CD4-positive, alpha-beta T cell (primary cell): ENCODE results near the gene ALDH18A1. TPM values are rescaled to one million over a fixed set of nuclear protein-coding genes. Genes with fewer than 3 reads are reported as not detected.

Source experiments
- ATAC-seq: fragments of 200-7000 bp; cut with Tn5 transposase; one replicate; pipeline ENCODE4 v1.10.0; 2022; ENCODE audit warnings: mild to moderate bottlenecking; ENCODE audit not compliant: poor library complexity
- CTCF ChIA-PET: fragments of 350-600 bp; sonication (Branson Sonifier 250); formaldehyde crosslinking; loops from one replicate; lab custom pipeline; 2021; ENCODE audit warnings: antibody characterized with exemption, inconsistent platforms; lab: Charles Lee
- POLR2A ChIA-PET: fragments of 350-600 bp; sonication (Branson Sonifier 250); formaldehyde crosslinking; loops from one replicate; lab custom pipeline; 2021; ENCODE audit warnings: antibody characterized with exemption, inconsistent platforms; lab: Charles Lee
- DNase-seq, 14 experiments: peaks; one replicate each; pipeline ENCODE4 v3.0.0-alpha.2; 2013 to 2020; ENCODE audit warnings: mixed read lengths in 2 of 14
- H3K27ac ChIP-seq, 2 donors: one replicate each; pipeline versions ENCODE4 v1.5.1 to v1.7.0; 2013; ENCODE audit warnings: low read length in 2 of 2, low read depth in 1 of 2, mild to moderate bottlenecking in 1 of 2
- H3K27me3 ChIP-seq, 2 experiments: 1 replicate in 1 of 2; 2 replicates in 1 of 2; pipeline versions ENCODE4 v1.6.1 to v1.7.0; 2013; ENCODE audit warnings: low read length in 2 of 2, control low read depth in 1 of 2, mild to moderate bottlenecking in 1 of 2, moderate library complexity in 1 of 2; ENCODE audit not compliant: insufficient read depth in 2 of 2, control insufficient read depth in 1 of 2
- H3K36me3 ChIP-seq: one replicate; pipeline ENCODE4 v1.6.1; 2013; ENCODE audit warnings: low read length, control low read depth; ENCODE audit not compliant: insufficient read depth
- H3K4me1 ChIP-seq: one replicate; pipeline ENCODE4 v1.6.1; 2013; ENCODE audit warnings: low read length, control low read depth; ENCODE audit not compliant: insufficient read depth
- H3K4me3 ChIP-seq: one replicate; pipeline ENCODE4 v1.5.1; 2013; ENCODE audit warnings: mild to moderate bottlenecking, low read length, moderate library complexity
- H3K9me3 ChIP-seq, 2 experiments: 1 replicate in 1 of 2; 2 replicates in 1 of 2; pipeline versions ENCODE4 v1.6.1 to v1.7.0; 2013; ENCODE audit warnings: low read length in 2 of 2, mild to moderate bottlenecking in 2 of 2, control low read depth in 1 of 2, moderate library complexity in 1 of 2; ENCODE audit not compliant: control insufficient read depth in 1 of 2, insufficient read depth in 1 of 2
- H3K27ac Mint-ChIP-seq: one replicate; pipeline ENCODE4 v1.8.0; 2020; ENCODE audit warnings: mixed read lengths
- H3K27me3 Mint-ChIP-seq: one replicate; pipeline ENCODE4 v1.8.0; 2021; ENCODE audit warnings: mixed read lengths
- H3K36me3 Mint-ChIP-seq: one replicate; pipeline ENCODE4 v1.8.0; 2021; ENCODE audit warnings: low read depth, mixed read lengths
- H3K4me1 Mint-ChIP-seq: one replicate; pipeline ENCODE4 v1.8.0; 2021; ENCODE audit warnings: low read depth, mixed read lengths
- H3K4me3 Mint-ChIP-seq: one replicate; pipeline ENCODE4 v1.8.0; 2020; ENCODE audit warnings: mild to moderate bottlenecking, mixed read lengths
- H3K9me3 Mint-ChIP-seq: one replicate; pipeline ENCODE4 v1.8.0; 2020; ENCODE audit warnings: mixed read lengths
- CTCF ChIP-seq: fragments of 200-600 bp; IDR thresholded peaks from one replicate; pipeline ENCODE4 v1.8.0; 2022; ENCODE audit warnings: antibody characterized with exemption, mild to moderate bottlenecking
- intact Hi-C, 2 experiments: fragments of 100-400 bp; cut with DNase I in 1 of 2; cut with micrococcal nuclease in 1 of 2; formaldehyde crosslinking; loops; one replicate each; pipeline versions ENCODE4 v1.15.1 to v1.9.0; 2023 to 2025; cut with DNase I, micrococcal nuclease
- total RNA-seq, 174 experiments: library from RNA in 2 of 174; stranded (reverse) in 2 of 174; gene quantifications; one replicate each; pipeline ENCODE4 v1.2.3 and lab custom pipeline; 2021 to 2026

The ALDH18A1 gene
- total RNA-seq, 2 experiments from 2014 or later = 9.6 to 12.6 TPM

- Histone ChIP-seq H3K36me3 (no peaks in the 10 kb centered on the region), H3K9me3 (no peaks in the 10 kb centered on the region), H3K27me3 (peaks cover 0 to 3% of the 10 kb centered on the region in 2 experiments), H3K4me3 (peak within 1 kb of the TSS; percentile 96), H3K4me1 (peaks cover 14% of the 10 kb centered on the region), H3K27ac (no peak within 1 kb of the TSS)
- Mint-ChIP-seq H3K9me3 (no peaks in the 10 kb centered on the region), H3K4me3 (peak within 1 kb of the TSS; percentile 100), H3K36me3 (peaks cover 4% of the 10 kb centered on the region), H3K27ac (peak within 1 kb of the TSS; percentile 72), H3K27me3 (no peaks in the 10 kb centered on the region), H3K4me1 (peaks cover 16% of the 10 kb centered on the region)
- DNase-seq (peak; percentile 64 to 95 (median 80)), ATAC-seq (peak; percentile 98)
- intact Hi-C loops = loop anchor here in 1 of 2 experiments (5.0 kb wide), 2 partner anchors 96 to 571 kb away; partner anchors contain the start of genes ALDH18A1 and ZNF518A
- TF ChIP-seq CTCF = no peak
- ChIA-PET POLR2A (interaction anchor here (0.7 kb wide), 1 partner anchor 132 kb away, joined by 4 read pairs; the partner anchor contains the start of gene TCTN3), CTCF (no interaction called here)
Observed at GRCh38 chr10:95561177-95561863, 95.2 kb downstream of the ALDH18A1 start, which contains the start of gene SORBS1. TSS of gene SORBS1 (minus strand) at chr10:95561371. CDS start at chr10:95441135, 120,236 bp downstream.

- Histone ChIP-seq H3K4me3 (peak overlapping the region; percentile 96), H3K4me1 (peaks cover 14% of the 10 kb centered on the region), H3K27me3 (peaks cover 0 to 3% of the 10 kb centered on the region in 2 experiments), H3K36me3 (no peaks in the 10 kb centered on the region), H3K27ac (no peak overlapping the region), H3K9me3 (no peaks in the 10 kb centered on the region)
- intact Hi-C loops = loop anchor here in 1 of 2 experiments (5.0 kb wide), 2 partner anchors 97 to 572 kb away; partner anchors contain the start of genes ALDH18A1 and ZNF518A
- no peak for TF ChIP-seq CTCF
- Mint-ChIP-seq H3K27me3 (no peaks in the 10 kb centered on the region), H3K9me3 (no peaks in the 10 kb centered on the region), H3K4me3 (peak overlapping the region; percentile 100), H3K36me3 (peaks cover 4% of the 10 kb centered on the region), H3K4me1 (peaks cover 16% of the 10 kb centered on the region), H3K27ac (peak overlapping the region; percentile 72)
- ATAC-seq = peak; percentile 50
- POLR2A ChIA-PET = no interaction called here
- CTCF ChIA-PET = no interaction called here
- peak; percentile 17 to 67 (median 28) for DNase-seq
Observed at GRCh38 chr10:95560278-95561176, 96.0 kb downstream of the ALDH18A1 start.

DNA sequence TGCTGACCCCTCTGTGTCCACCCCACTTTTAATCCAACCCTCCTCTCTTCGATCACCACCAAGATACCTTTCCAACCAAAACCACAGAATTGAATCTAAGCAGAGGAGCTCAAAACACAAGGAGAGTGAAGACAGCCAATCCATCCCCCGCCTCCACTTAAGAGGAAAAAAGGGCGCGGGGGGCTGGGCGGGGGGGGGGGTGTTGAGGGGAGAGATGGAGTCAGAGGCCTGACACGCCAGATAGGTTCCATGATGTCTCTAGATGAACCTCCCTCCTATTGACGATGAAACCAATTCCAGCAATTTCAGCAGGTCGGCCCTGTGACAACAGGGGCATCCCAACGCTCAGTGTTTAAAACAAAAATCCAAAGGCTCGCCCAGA is 96.6 kb downstream of the ALDH18A1 start:
- H3K27ac Mint-ChIP-seq = no peak overlapping the region
- Histone ChIP-seq H3K4me3 (peak overlapping the region; percentile 96), H3K27ac (no peak overlapping the region), H3K4me1 (peaks cover 14% of the 10 kb centered on the region), H3K9me3 (no peaks in the 10 kb centered on the region), H3K27me3 (peaks cover 0 to 3% of the 10 kb centered on the region in 2 experiments), H3K36me3 (no peaks in the 10 kb centered on the region)
- ChIA-PET POLR2A (no interaction called here), CTCF (no interaction called here)
- ATAC-seq (no peak), DNase-seq (no peak)
- TF ChIP-seq CTCF = no peak
- intact Hi-C loops = loop anchor here in 1 of 2 experiments (5.0 kb wide), 2 partner anchors 97 to 572 kb away; partner anchors contain the start of genes ALDH18A1 and ZNF518A
- peaks cover 4% of the 10 kb centered on the region for H3K36me3 Mint-ChIP-seq
- H3K4me1 Mint-ChIP-seq = peaks cover 16% of the 10 kb centered on the region
- H3K27me3 Mint-ChIP-seq = no peaks in the 10 kb centered on the region
- peak overlapping the region; percentile 100 for H3K4me3 Mint-ChIP-seq
- H3K9me3 Mint-ChIP-seq = no peaks in the 10 kb centered on the region
